H9 (cell line): ENCODE measurements around the gene SYK. TPM values are rescaled to one million over a fixed set of nuclear protein-coding genes. Genes with fewer than 3 reads are reported as not detected.

Source experiments
- DNase-seq: peaks from one replicate; pipeline ENCODE4 v3.0.0-alpha.2; 2017
- H2AFZ ChIP-seq: one replicate; pipeline ENCODE4 v1.6.1; 2013; ENCODE audit warnings: mild to moderate bottlenecking, low read length, control low read depth, moderate library complexity
- H2AK5ac ChIP-seq: 2 replicates; pipeline ENCODE4 v1.6.1; 2013; ENCODE audit warnings: low read length, control low read depth, mixed read lengths; ENCODE audit not compliant: insufficient read length
- H2BK120ac ChIP-seq: one replicate; pipeline ENCODE4 v1.6.1; 2013; ENCODE audit warnings: low read depth, mild to moderate bottlenecking, low read length, control low read depth, inconsistent platforms; ENCODE audit not compliant: poor library complexity, severe bottlenecking
- H2BK12ac ChIP-seq: 2 replicates; pipeline ENCODE4 v1.6.1; 2013; ENCODE audit warnings: low read length, control low read depth, mixed read lengths, low read depth; ENCODE audit not compliant: insufficient read length
- H2BK15ac ChIP-seq: 2 replicates; pipeline ENCODE4 v1.6.1; 2013; ENCODE audit warnings: low read depth, low read length, control low read depth
- H2BK20ac ChIP-seq: one replicate; pipeline ENCODE4 v1.6.1; 2013; ENCODE audit warnings: low read depth, mild to moderate bottlenecking, low read length, control low read depth, inconsistent platforms; ENCODE audit not compliant: poor library complexity, severe bottlenecking
- H2BK5ac ChIP-seq: 2 replicates; pipeline ENCODE4 v1.6.1; 2013; ENCODE audit warnings: low read length, control low read depth, mixed read lengths; ENCODE audit not compliant: insufficient read length
- H3K14ac ChIP-seq: 2 replicates; pipeline ENCODE4 v1.6.1; 2013; ENCODE audit warnings: low read length, control low read depth; ENCODE audit not compliant: insufficient read depth
- H3K18ac ChIP-seq: 2 replicates; pipeline ENCODE4 v1.6.1; 2013; ENCODE audit warnings: low read depth, mild to moderate bottlenecking, mixed read lengths, low read length, control low read depth; ENCODE audit not compliant: insufficient read length
- H3K23ac ChIP-seq: 2 replicates; pipeline ENCODE4 v1.6.1; 2013; ENCODE audit warnings: low read length, control low read depth, mixed read lengths, low read depth; ENCODE audit not compliant: insufficient read length
- H3K23me2 ChIP-seq: 2 replicates; pipeline ENCODE4 v1.6.1; 2013; ENCODE audit warnings: low read depth, mild to moderate bottlenecking, mixed read lengths, low read length, control low read depth; ENCODE audit not compliant: insufficient read length, poor library complexity, severe bottlenecking
- H3K27ac ChIP-seq: 2 replicates; pipeline ENCODE4 v1.5.1; 2013; ENCODE audit warnings: low read length, control low read depth, mixed read lengths, low read depth; ENCODE audit not compliant: insufficient read length
- H3K27me3 ChIP-seq: 2 replicates; pipeline ENCODE4 v1.6.1; 2013; ENCODE audit warnings: low read length, control low read depth, inconsistent platforms; ENCODE audit not compliant: insufficient read depth
- H3K4ac ChIP-seq: 2 replicates; pipeline ENCODE4 v1.6.1; 2013; ENCODE audit warnings: low read depth, mild to moderate bottlenecking, control low read depth, inconsistent platforms, low read length, moderate library complexity
- H3K4me1 ChIP-seq: 2 replicates; pipeline ENCODE4 v1.6.1; 2013; ENCODE audit warnings: low read length, control low read depth, inconsistent platforms; ENCODE audit not compliant: insufficient read depth
- H3K4me2 ChIP-seq: 2 replicates; pipeline ENCODE4 v1.6.1; 2013; ENCODE audit warnings: low read length, control low read depth, mixed read lengths; ENCODE audit not compliant: insufficient read length, insufficient read depth
- H3K56ac ChIP-seq: 2 replicates; pipeline ENCODE4 v1.6.1; 2013; ENCODE audit warnings: low read depth, mild to moderate bottlenecking, mixed read lengths, low read length, control low read depth; ENCODE audit not compliant: insufficient read length
- H3K79me1 ChIP-seq: 2 replicates; pipeline ENCODE4 v1.6.1; 2013; ENCODE audit warnings: low read depth, mild to moderate bottlenecking, moderate library complexity, low read length, control low read depth, inconsistent platforms; ENCODE audit not compliant: insufficient read depth, poor library complexity, severe bottlenecking
- H3K79me2 ChIP-seq: 2 replicates; pipeline ENCODE4 v1.6.1; 2013; ENCODE audit warnings: low read length, control low read depth, inconsistent platforms; ENCODE audit not compliant: insufficient read depth
- H3K9ac ChIP-seq: 2 replicates; pipeline ENCODE4 v1.6.1; 2013; ENCODE audit warnings: low read length, control low read depth, mixed read lengths; ENCODE audit not compliant: insufficient read length; ENCODE audit errors: extremely low read depth
- H3K9me3 ChIP-seq: one replicate; pipeline ENCODE4 v1.6.1; 2013; ENCODE audit warnings: low read depth, low read length, inconsistent platforms; ENCODE audit not compliant: control insufficient read depth
- H3T11ph ChIP-seq: one replicate; pipeline ENCODE4 v1.6.1; 2013; ENCODE audit warnings: mild to moderate bottlenecking, low read length, control low read depth, inconsistent platforms
- H4K20me1 ChIP-seq: one replicate; pipeline ENCODE4 v1.6.1; 2013; ENCODE audit not compliant: control insufficient read depth, insufficient read length, insufficient read depth
- H4K5ac ChIP-seq: 2 replicates; pipeline ENCODE4 v1.6.1; 2013; ENCODE audit warnings: low read depth, mild to moderate bottlenecking, mixed read lengths, low read length, control low read depth; ENCODE audit not compliant: insufficient read length
- H4K8ac ChIP-seq: replicated peaks from 2 replicates; pipeline ENCODE4 v1.6.1; 2013; ENCODE audit warnings: low read length, control low read depth, mixed read lengths, low read depth; ENCODE audit not compliant: insufficient read length
- H4K91ac ChIP-seq: 2 replicates; pipeline ENCODE4 v1.6.1; 2013; ENCODE audit warnings: low read depth, mild to moderate bottlenecking, moderate library complexity, mixed read lengths, low read length, control low read depth; ENCODE audit not compliant: insufficient read length
- H3K27ac Mint-ChIP-seq, 3 experiments: 2 replicates in 2 of 3; 3 replicates in 1 of 3; pipeline ENCODE4 v1.8.0; 2020 to 2021; ENCODE audit warnings: mixed read lengths in 3 of 3, mild to moderate bottlenecking in 1 of 3, moderate library complexity in 1 of 3
- H3K27me3 Mint-ChIP-seq: 2 replicates; pipeline ENCODE4 v1.8.0; 2021; ENCODE audit warnings: low read depth, mild to moderate bottlenecking, moderate library complexity, mixed read lengths
- H3K36me3 Mint-ChIP-seq, 3 experiments: 2 replicates in 2 of 3; 3 replicates in 1 of 3; pipeline ENCODE4 v1.8.0; 2020 to 2021; ENCODE audit warnings: low read depth in 3 of 3, mixed read lengths in 3 of 3; ENCODE audit not compliant: insufficient read depth in 1 of 3
- H3K4me1 Mint-ChIP-seq, 2 experiments: 2 replicates each; pipeline ENCODE4 v1.8.0; 2020; ENCODE audit warnings: mixed read lengths in 2 of 2
- H3K4me3 Mint-ChIP-seq, 2 experiments: 2 replicates in 1 of 2; 3 replicates in 1 of 2; pipeline ENCODE4 v1.8.0; 2020 to 2021; ENCODE audit warnings: mild to moderate bottlenecking in 2 of 2, mixed read lengths in 2 of 2, moderate library complexity in 1 of 2
- H3K9me3 Mint-ChIP-seq, 2 experiments: 2 replicates in 1 of 2; 3 replicates in 1 of 2; pipeline ENCODE4 v1.8.0; 2020; ENCODE audit warnings: mild to moderate bottlenecking in 2 of 2, mixed read lengths in 2 of 2, moderate library complexity in 1 of 2
- CTCF ChIP-seq: fragments of 200-600 bp; sonication (generic); conservative IDR thresholded peaks from 3 replicates; pipeline ENCODE4 v1.8.0; 2021; ENCODE audit warnings: antibody characterized with exemption, mild to moderate bottlenecking
- WGBS: extraction: QIAGEN DNeasy Blood & Tissue Kit; methylation state at CpG from one replicate; pipeline ENCODE4 v1.1.7; 2013; ENCODE audit warnings: missing lambda C conversion rate, low lambda C conversion rate, mixed read lengths; ENCODE audit not compliant: insufficient read length; ENCODE audit errors: extremely low coverage; 5-methylcytosine and 5-hydroxymethylcytosine counted together
- total RNA-seq: library from RNA; stranded (reverse); gene quantifications from 2 replicates; pipeline ENCODE4 v1.2.1, GENCODE V29; 2021

The SYK gene
- total RNA-seq, 1 experiment from 2014 or later: 7.9 TPM

- no peaks in the 10 kb centered on the region for H4K20me1 ChIP-seq
- no peak overlapping the region for H3K9ac ChIP-seq
- H3K4me1 Mint-ChIP-seq: peaks cover 5 to 6% of the 10 kb centered on the region in 2 experiments
- no peaks in the 10 kb centered on the region for H3K27me3 ChIP-seq
- no peak overlapping the region for H3K18ac ChIP-seq
- H3K4ac ChIP-seq: no peak overlapping the region
- peaks cover 5% of the 10 kb centered on the region for H3K27me3 Mint-ChIP-seq
- H4K91ac ChIP-seq: no peak overlapping the region
- H3K36me3 Mint-ChIP-seq: peaks cover 7 to 18% (median 16%) of the 10 kb centered on the region in 3 experiments; a peak in 6 of 7 replicates
- H3K9me3 Mint-ChIP-seq: peaks cover 19% of the 10 kb centered on the region in 2 experiments
- H4K8ac ChIP-seq: no peak overlapping the region
- no peak overlapping the region for H3T11ph ChIP-seq
- WGBS: no CpG with 5 or more reads among the region's 1 CpG
- no peak overlapping the region for H2BK20ac ChIP-seq
- H2AFZ ChIP-seq: no peak overlapping the region
- peaks cover 3% of the 10 kb centered on the region; the same call in 1 of the 2 replicates for H3K4me1 ChIP-seq
- H3K14ac ChIP-seq: no peak overlapping the region
- TF ChIP-seq CTCF: peak; percentile 68
- no peak overlapping the region for H3K27ac Mint-ChIP-seq
- no peak for DNase-seq
- no peak overlapping the region for H3K23ac ChIP-seq
- H2BK120ac ChIP-seq: no peak overlapping the region
- no peak overlapping the region for H3K27ac ChIP-seq
- H3K79me1 ChIP-seq: no peaks in the 10 kb centered on the region
- H2AK5ac ChIP-seq: no peak overlapping the region
- no peak overlapping the region for H2BK12ac ChIP-seq
- H3K56ac ChIP-seq: no peak overlapping the region
- H3K23me2 ChIP-seq: no peaks in the 10 kb centered on the region
- H2BK15ac ChIP-seq: no peak overlapping the region
- H3K4me3 Mint-ChIP-seq: no peak overlapping the region
- no peaks in the 10 kb centered on the region for H3K79me2 ChIP-seq
- no peak overlapping the region for H4K5ac ChIP-seq
- H3K4me2 ChIP-seq: no peak overlapping the region
- no peak overlapping the region for H2BK5ac ChIP-seq
- peaks cover 15% of the 10 kb centered on the region for H3K9me3 ChIP-seq
These were observed 28.0 kb upstream of the SYK start for GRCh38 chr9:90773617-90774016.
